HL-60 (cell line): ENCODE results near the gene ZACN.
A peak's percentile ranks its signal among the peaks of the same experiment; 100 is the strongest.

ENCODE experiments used
- DNase-seq, 2 experiments: peaks; one replicate each; pipeline ENCODE4 v3.0.0-alpha.2; 2010 to 2020; ENCODE audit warnings: low read depth in 1 of 2, low spot score in 1 of 2
- H3K27ac ChIP-seq: fragments of 250-450 bp; sonication (Bioruptor Pico); replicated peaks from 2 replicates; pipeline ENCODE4 v1.5.1; 2020; ENCODE audit warnings: mild to moderate bottlenecking, moderate library complexity
- H3K27me3 ChIP-seq: fragments of 250-450 bp; sonication (Bioruptor Pico); 2 replicates; pipeline ENCODE4 v1.5.1; 2021; ENCODE audit warnings: mild to moderate bottlenecking, moderate library complexity; ENCODE audit not compliant: insufficient read depth, poor library complexity, severe bottlenecking
- H3K4me3 ChIP-seq: replicated peaks from 2 replicates; pipeline ENCODE4 v1.5.1; 2011; ENCODE audit warnings: mild to moderate bottlenecking, control low read depth, low read length; ENCODE audit not compliant: insufficient read depth
- GABPA ChIP-seq: IDR thresholded peaks from 2 replicates; pipeline ENCODE4 v1.6.1; 2012; ENCODE audit warnings: low read depth
- POLR2AphosphoS5 ChIP-seq: IDR thresholded peaks from 2 replicates; pipeline ENCODE4 v1.6.1; 2012; ENCODE audit warnings: low read depth
- REST ChIP-seq: IDR thresholded peaks from 2 replicates; pipeline ENCODE4 v1.6.1; 2012; ENCODE audit warnings: low read depth; ENCODE audit not compliant: insufficient replicate concordance
- SPI1 ChIP-seq: IDR thresholded peaks from 2 replicates; pipeline ENCODE4 v1.6.1; 2012; ENCODE audit warnings: low read depth, mild to moderate bottlenecking, borderline replicate concordance
- TF ChIP-seq, protein P1 (sequence below): IDR thresholded peaks from one replicate; pipeline ENCODE4 v1.5.1; 2011; ENCODE audit warnings: low read length, control low read depth, inconsistent platforms; ENCODE audit not compliant: insufficient read depth

The ZACN gene

DNA sequence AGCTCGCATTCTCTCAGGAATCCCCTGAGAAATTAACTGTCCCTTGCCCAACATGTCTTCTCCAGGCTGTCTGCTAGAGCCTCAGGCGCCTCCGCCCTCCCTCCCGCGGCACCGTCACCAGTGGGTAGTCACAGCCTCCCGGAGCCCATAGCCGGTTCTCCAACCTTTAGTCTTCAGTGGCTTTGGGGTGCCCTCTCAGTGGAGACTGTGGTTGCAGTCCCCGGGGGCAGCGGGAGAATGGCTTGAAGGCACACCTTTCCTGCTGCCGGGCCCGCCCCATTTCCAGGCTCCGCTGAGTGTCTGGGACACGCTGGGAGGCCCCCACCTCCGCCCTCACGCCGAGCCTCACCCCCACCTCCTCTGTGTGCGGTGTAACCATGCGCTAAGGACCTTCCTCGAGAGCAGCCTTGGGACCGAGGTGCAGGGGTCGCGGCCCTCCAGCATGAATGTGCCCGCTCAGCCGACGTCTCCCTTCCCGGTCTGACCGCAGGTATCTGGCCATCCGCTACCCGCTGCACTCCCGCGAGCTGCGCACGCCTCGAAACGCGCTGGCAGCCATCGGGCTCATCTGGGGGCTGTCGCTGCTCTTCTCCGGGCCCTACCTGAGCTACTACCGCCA is 2.7 kb upstream of the ZACN start:
- DNase-seq: no peak
- Histone ChIP-seq H3K27me3 (peaks cover 57% of the 10 kb centered on the region), H3K27ac (no peak overlapping the region), H3K4me3 (no peak overlapping the region)
- no peak for TF ChIP-seq REST
- no peak for TF ChIP-seq POLR2AphosphoS5
- TF ChIP-seq, protein P1, sequence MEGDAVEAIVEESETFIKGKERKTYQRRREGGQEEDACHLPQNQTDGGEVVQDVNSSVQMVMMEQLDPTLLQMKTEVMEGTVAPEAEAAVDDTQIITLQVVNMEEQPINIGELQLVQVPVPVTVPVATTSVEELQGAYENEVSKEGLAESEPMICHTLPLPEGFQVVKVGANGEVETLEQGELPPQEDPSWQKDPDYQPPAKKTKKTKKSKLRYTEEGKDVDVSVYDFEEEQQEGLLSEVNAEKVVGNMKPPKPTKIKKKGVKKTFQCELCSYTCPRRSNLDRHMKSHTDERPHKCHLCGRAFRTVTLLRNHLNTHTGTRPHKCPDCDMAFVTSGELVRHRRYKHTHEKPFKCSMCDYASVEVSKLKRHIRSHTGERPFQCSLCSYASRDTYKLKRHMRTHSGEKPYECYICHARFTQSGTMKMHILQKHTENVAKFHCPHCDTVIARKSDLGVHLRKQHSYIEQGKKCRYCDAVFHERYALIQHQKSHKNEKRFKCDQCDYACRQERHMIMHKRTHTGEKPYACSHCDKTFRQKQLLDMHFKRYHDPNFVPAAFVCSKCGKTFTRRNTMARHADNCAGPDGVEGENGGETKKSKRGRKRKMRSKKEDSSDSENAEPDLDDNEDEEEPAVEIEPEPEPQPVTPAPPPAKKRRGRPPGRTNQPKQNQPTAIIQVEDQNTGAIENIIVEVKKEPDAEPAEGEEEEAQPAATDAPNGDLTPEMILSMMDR: no peak
- TF ChIP-seq SPI1: no peak
- TF ChIP-seq GABPA: no peak

- Histone ChIP-seq H3K27me3 (peaks cover 57% of the 10 kb centered on the region), H3K4me3 (no peak overlapping the region), H3K27ac (no peak overlapping the region)
- TF ChIP-seq REST (no peak), POLR2AphosphoS5 (no peak), SPI1 (peak; percentile 72; the same call in 1 of the 2 replicates), GABPA (no peak)
- TF ChIP-seq, protein P1: no peak
- DNase-seq: peak in 1 of 2 experiments; percentile 49
These were observed 2.0 kb upstream of the ZACN start for GRCh38 chr17:76076765-76077583.

DNA sequence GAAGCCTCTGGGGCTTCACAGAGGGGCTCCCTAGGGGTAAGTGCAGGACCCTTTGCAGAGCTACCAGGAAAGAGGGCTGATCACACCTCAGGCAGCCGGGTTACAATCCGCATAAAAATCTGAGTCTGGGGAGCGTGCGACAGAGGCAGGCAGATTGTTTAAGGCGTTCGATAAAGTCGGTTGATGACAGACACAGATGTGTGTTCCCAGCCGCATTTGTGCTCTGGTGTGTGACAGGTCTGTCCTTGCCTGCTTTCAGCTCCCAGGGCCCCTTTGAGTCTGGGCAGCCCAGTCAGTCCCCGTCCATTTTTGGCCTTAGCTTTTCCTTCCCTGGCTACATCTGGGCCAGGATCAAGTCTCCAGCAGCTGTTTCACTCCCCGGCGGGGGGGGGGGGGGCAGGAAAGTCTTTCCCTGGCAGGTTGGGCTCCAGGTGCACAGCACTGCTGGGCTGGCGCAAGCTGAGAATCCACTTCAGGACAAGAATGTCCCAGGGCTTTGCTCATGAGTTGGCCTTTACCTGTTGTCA is 1.3 kb upstream of the ZACN start:
- TF ChIP-seq POLR2AphosphoS5 (no peak), GABPA (no peak), REST (no peak), SPI1 (no peak)
- TF ChIP-seq, protein P1: no peak
- DNase-seq: no peak
- peaks cover 57% of the 10 kb centered on the region for H3K27me3 ChIP-seq
- H3K4me3 ChIP-seq: no peak overlapping the region
- no peak overlapping the region for H3K27ac ChIP-seq
